ENCODE results near the gene HSPG2. TPM values are rescaled to one million over a fixed set of nuclear protein-coding genes. Genes with fewer than 3 reads are reported as not detected.

HSPG2 gene
- total and polyA plus RNA-seq, 2 experiments from 2014 or later = 72.4 to 81.2 TPM

DNA sequence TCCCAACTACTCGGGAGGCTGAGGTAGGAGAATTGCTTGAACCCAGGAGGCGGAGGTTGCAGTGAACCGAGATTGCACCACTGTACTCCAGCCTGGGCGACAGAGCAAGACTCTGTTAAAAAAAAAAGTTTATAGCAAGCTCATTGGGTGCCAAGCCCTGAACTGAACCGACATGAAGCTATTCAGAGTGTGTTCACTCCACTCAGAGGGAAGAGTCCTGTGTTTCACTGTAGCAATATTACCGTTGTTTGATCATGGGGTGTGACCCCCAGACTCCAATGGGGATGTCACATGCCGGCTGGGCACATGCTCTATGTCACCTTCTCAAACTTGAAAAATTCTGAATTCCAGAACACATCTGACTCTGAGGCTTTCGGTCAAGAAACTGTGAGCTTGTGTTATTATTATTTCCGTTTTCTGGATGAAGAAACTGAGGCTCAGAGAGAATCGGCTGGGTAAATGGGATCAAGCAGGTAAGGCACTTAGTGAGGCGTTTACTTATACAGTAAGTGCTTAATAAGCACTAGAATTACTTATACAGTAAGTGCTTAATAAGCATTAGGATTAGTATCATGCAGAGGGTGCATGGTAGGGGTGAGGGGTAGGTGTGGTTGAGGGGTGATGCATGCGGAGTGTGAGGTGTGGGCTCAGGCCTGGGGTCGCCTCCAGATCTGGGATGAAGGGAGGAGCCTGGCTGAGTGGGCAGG lies 36.2 kb downstream of the HSPG2 start:
- no peaks in the 10 kb centered on the region for H3K27me3 ChIP-seq
- no peak overlapping the region for H3K27ac ChIP-seq
- WGBS (ENCODE audit: low lambda C conversion rate, missing lambda C conversion rate) = 84% methylated on average over 13 of the region's 13 CpGs
- no peaks in the 10 kb centered on the region for H4K20me1 ChIP-seq (ENCODE audit: insufficient read depth, poor library complexity, severe bottlenecking)
- H3K4me2 ChIP-seq = no peak overlapping the region
- H3K9me2 ChIP-seq (replicated peaks; ENCODE audit: insufficient read depth) = no peaks in the 10 kb centered on the region
- no peak for DNase-seq (ENCODE audit: low spot score)
- no peak overlapping the region for H3K4me3 ChIP-seq
- no peak for TF ChIP-seq EZH2phosphoT487 (IDR thresholded peaks at IDR 0.05; ENCODE audit: low read depth, severe bottlenecking, unreplicated experiment)
- TF ChIP-seq, protein P1, sequence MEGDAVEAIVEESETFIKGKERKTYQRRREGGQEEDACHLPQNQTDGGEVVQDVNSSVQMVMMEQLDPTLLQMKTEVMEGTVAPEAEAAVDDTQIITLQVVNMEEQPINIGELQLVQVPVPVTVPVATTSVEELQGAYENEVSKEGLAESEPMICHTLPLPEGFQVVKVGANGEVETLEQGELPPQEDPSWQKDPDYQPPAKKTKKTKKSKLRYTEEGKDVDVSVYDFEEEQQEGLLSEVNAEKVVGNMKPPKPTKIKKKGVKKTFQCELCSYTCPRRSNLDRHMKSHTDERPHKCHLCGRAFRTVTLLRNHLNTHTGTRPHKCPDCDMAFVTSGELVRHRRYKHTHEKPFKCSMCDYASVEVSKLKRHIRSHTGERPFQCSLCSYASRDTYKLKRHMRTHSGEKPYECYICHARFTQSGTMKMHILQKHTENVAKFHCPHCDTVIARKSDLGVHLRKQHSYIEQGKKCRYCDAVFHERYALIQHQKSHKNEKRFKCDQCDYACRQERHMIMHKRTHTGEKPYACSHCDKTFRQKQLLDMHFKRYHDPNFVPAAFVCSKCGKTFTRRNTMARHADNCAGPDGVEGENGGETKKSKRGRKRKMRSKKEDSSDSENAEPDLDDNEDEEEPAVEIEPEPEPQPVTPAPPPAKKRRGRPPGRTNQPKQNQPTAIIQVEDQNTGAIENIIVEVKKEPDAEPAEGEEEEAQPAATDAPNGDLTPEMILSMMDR (IDR thresholded peaks at IDR 0.05; ENCODE audit: poor library complexity) = no peak
- no peak overlapping the region for H2AFZ ChIP-seq
- no peaks in the 10 kb centered on the region for H3K9me3 ChIP-seq (ENCODE audit: low read depth)
- H3K79me2 ChIP-seq = peaks cover 59% of the 10 kb centered on the region
- peaks cover 21% of the 10 kb centered on the region for H3K4me1 ChIP-seq (ENCODE audit: insufficient read depth)
- H3K36me3 ChIP-seq (replicated peaks; ENCODE audit: insufficient read depth, low read depth) = no peaks in the 10 kb centered on the region

DNA sequence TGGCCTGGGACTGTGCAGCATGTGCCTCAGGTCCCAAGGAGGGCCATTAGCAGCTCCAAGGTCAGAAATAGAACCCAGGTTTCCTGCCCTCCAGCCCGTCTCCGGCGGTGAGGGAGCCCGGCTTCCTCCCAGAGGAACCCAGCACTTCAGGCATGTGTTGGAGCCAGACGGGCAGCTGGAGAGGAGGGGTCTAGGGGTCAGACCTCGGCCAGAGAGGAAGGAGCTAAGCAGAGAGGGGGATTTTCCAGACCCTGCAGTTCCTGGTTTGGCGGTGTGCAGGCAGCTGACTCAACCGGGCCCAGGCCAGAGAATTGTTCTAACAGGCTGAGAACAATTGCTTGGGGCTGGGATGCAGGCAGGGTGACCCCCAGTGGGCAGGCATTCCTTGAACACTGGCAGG lies 37.1 kb downstream of the HSPG2 start:
- no peak for DNase-seq (ENCODE audit: low spot score)
- Histone ChIP-seq H3K4me1 (ENCODE audit: insufficient read depth) (peaks cover 20% of the 10 kb centered on the region), H2AFZ (no peak overlapping the region), H3K9me2 (replicated peaks; ENCODE audit: insufficient read depth) (no peaks in the 10 kb centered on the region), H3K79me2 (peaks cover 51% of the 10 kb centered on the region), H3K27ac (no peak overlapping the region), H3K4me3 (no peak overlapping the region), H3K9me3 (ENCODE audit: low read depth) (no peaks in the 10 kb centered on the region), H3K4me2 (no peak overlapping the region), H3K36me3 (replicated peaks; ENCODE audit: insufficient read depth, low read depth) (no peaks in the 10 kb centered on the region), H4K20me1 (ENCODE audit: insufficient read depth, poor library complexity, severe bottlenecking) (no peaks in the 10 kb centered on the region), H3K27me3 (no peaks in the 10 kb centered on the region)
- WGBS (ENCODE audit: low lambda C conversion rate, missing lambda C conversion rate) = 55% methylated on average over 8 of the region's 8 CpGs
- TF ChIP-seq, protein P1 (IDR thresholded peaks at IDR 0.05; ENCODE audit: poor library complexity) = no peak
- TF ChIP-seq EZH2 (IDR thresholded peaks at IDR 0.05; ENCODE audit: borderline replicate concordance) (no peak), EZH2phosphoT487 (IDR thresholded peaks at IDR 0.05; ENCODE audit: low read depth, severe bottlenecking, unreplicated experiment) (no peak)

DNA sequence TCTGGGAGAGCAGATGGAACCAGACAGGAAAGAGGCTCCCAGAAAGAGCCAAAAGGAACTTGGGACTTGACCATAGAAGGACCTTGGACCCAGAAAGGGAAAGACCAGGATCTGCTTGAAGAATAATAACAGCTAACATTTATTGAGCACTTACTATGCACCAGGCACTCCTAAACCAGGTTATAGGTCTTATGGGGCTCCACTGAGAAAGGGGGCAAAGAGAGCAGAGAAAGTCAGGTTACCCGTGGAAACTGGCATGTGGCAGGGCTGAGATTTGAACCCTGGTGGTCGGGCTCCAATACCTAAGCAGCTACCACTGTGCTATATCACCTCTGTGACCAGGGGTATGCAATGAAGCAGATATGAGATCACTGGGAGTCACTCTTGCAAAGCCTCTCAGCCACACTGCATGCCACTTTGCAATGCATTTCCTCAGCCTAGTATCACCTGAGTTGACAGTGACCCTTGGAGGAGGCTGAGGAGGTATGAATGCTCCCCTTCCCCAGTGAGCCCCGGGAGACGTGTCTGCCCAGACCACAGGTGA lies 37.8 kb downstream of the HSPG2 start:
- H3K9me3 ChIP-seq (ENCODE audit: low read depth) = no peaks in the 10 kb centered on the region
- peaks cover 20% of the 10 kb centered on the region for H3K4me1 ChIP-seq (ENCODE audit: insufficient read depth)
- H3K4me2 ChIP-seq = no peak overlapping the region
- H4K20me1 ChIP-seq (ENCODE audit: insufficient read depth, poor library complexity, severe bottlenecking) = no peaks in the 10 kb centered on the region
- H3K9me2 ChIP-seq (replicated peaks; ENCODE audit: insufficient read depth) = no peaks in the 10 kb centered on the region
- peaks cover 46% of the 10 kb centered on the region for H3K79me2 ChIP-seq
- H3K4me3 ChIP-seq = no peak overlapping the region
- no peak for DNase-seq (ENCODE audit: low spot score)
- H3K36me3 ChIP-seq (replicated peaks; ENCODE audit: insufficient read depth, low read depth) = no peaks in the 10 kb centered on the region
- H3K27ac ChIP-seq = no peak overlapping the region
- TF ChIP-seq EZH2 (IDR thresholded peaks at IDR 0.05; ENCODE audit: borderline replicate concordance) (no peak), EZH2phosphoT487 (IDR thresholded peaks at IDR 0.05; ENCODE audit: low read depth, severe bottlenecking, unreplicated experiment) (no peak)
- TF ChIP-seq, protein P1 (IDR thresholded peaks at IDR 0.05; ENCODE audit: poor library complexity) = no peak
- no peaks in the 10 kb centered on the region for H3K27me3 ChIP-seq
- no peak overlapping the region for H2AFZ ChIP-seq
- WGBS (ENCODE audit: low lambda C conversion rate, missing lambda C conversion rate) = 91% methylated on average over 4 of the region's 4 CpGs
